HepG2 (cell line): ENCODE measurements around the gene ARMH1. TPM values are rescaled to one million over a fixed set of nuclear protein-coding genes. Genes with fewer than 3 reads are reported as not detected.

Experiments used
- CEBPG ChIP-seq: IDR thresholded peaks from 2 replicates; pipeline ENCODE4 v1.6.1; 2016
- CENPX ChIP-seq: sonication (generic); formaldehyde crosslinking; IDR thresholded peaks from 2 replicates; pipeline ENCODE4 v1.9.0; 2021; ENCODE audit warnings: mild to moderate bottlenecking, missing genetic modification reagents, moderate library complexity
- DMTF1 ChIP-seq: sonication (generic); formaldehyde crosslinking; IDR thresholded peaks from 2 replicates; pipeline ENCODE4 v1.4.0; 2020; ENCODE audit warnings: mild to moderate bottlenecking, missing genetic modification reagents
- FOXC1 ChIP-seq: sonication (generic); formaldehyde crosslinking; IDR thresholded peaks from 2 replicates; pipeline ENCODE4 v1.8.0; 2022; ENCODE audit warnings: mild to moderate bottlenecking, missing genetic modification reagents, borderline replicate concordance
- GLI4 ChIP-seq: sonication (generic); formaldehyde crosslinking; IDR thresholded peaks from 2 replicates; pipeline ENCODE4 v1.5.1; 2020; ENCODE audit warnings: missing genetic modification reagents, mild to moderate bottlenecking, moderate library complexity, borderline replicate concordance
- HNF1A ChIP-seq, 2 experiments: sonication (generic) in 1 of 2; formaldehyde crosslinking in 1 of 2; IDR thresholded peaks; 2 replicates each; pipeline versions ENCODE4 v1.4.0 to v1.6.1; 2016 to 2020; ENCODE audit warnings: borderline replicate concordance in 1 of 2, low read depth in 1 of 2, mild to moderate bottlenecking in 1 of 2, missing genetic modification reagents in 1 of 2
- NFKBIZ ChIP-seq: IDR thresholded peaks from 2 replicates; pipeline ENCODE4 v1.6.1; 2018; ENCODE audit warnings: missing genetic modification reagents, missing compliant biosample characterization
- PLSCR1 ChIP-seq: sonication (generic); formaldehyde crosslinking; IDR thresholded peaks from 2 replicates; pipeline ENCODE4 v1.5.0; 2020; ENCODE audit warnings: missing genetic modification reagents, mild to moderate bottlenecking, borderline replicate concordance
- ZBTB49 ChIP-seq: sonication (generic); formaldehyde crosslinking; IDR thresholded peaks from 2 replicates; pipeline ENCODE4 v1.4.0; 2020; ENCODE audit warnings: missing genetic modification reagents, borderline replicate concordance
- ZNF414 ChIP-seq: sonication (generic); formaldehyde crosslinking; IDR thresholded peaks from 2 replicates; pipeline ENCODE4 v1.5.0; 2020; ENCODE audit warnings: missing genetic modification reagents
- ZNF614 ChIP-seq: IDR thresholded peaks from 2 replicates; pipeline ENCODE4 v1.6.1; 2018; ENCODE audit warnings: missing biosample characterization, missing genetic modification reagents, inconsistent platforms, borderline replicate concordance
- ZNF770 ChIP-seq: sonication (generic); formaldehyde crosslinking; IDR thresholded peaks from 2 replicates; pipeline ENCODE4 v1.5.0; 2020; ENCODE audit warnings: mild to moderate bottlenecking, missing genetic modification reagents
- polyA plus RNA-seq, 8 experiments: library from polyadenylated mRNA; depleted of rRNA in 3 of 8; stranded (reverse) in 7 of 8; unstranded in 1 of 8; fragments of >200 nt; fragmentation: Illumina TruSeq in 4 of 8; extraction: Trizol in 4 of 8; gene quantifications; 2 replicates each; pipeline versions ENCODE4 v1.2.1 to v1.2.3, GENCODE V29; 2011 to 2016; ENCODE audit warnings: low read depth in 4 of 8, missing spikeins in 1 of 8, mixed read lengths in 1 of 8; ENCODE audit not compliant: insufficient read depth in 1 of 8
- total RNA-seq, 5 experiments: library from RNA; depleted of rRNA; stranded (reverse); fragments of >200 nt; fragmentation: Illumina TruSeq; extraction: Trizol; gene quantifications; 2 replicates each; pipeline ENCODE4 v1.2.3, GENCODE V29; 2016; ENCODE audit warnings: low read depth in 1 of 5

Gene ARMH1
- total and polyA plus RNA-seq, 2 of the 13 experiments (the other 11 are each of a cell fraction or from before 2014, with no cell fraction given), result 0.69 TPM; not detected in 1

- peak; percentile 58; the same call in 1 of the 2 replicates for TF ChIP-seq HNF1A (IDR thresholded peaks at IDR 0.05; ENCODE audit: low read depth)
- no peak for TF ChIP-seq HNF1A (CRISPR knock-in tag; IDR thresholded peaks at IDR 0.05; ENCODE audit: borderline replicate concordance)
- TF ChIP-seq FOXC1 (CRISPR knock-in tag), result 0 out of 2 replicates have a peak, but pooled peaks have one; percentile 21
- no peak for TF ChIP-seq CENPX (CRISPR knock-in tag)
- TF ChIP-seq GLI4, result no peak
- TF ChIP-seq ZBTB49 (CRISPR knock-in tag), result no peak
- TF ChIP-seq ZNF614 (CRISPR knock-in tag), result peak; percentile 78; the same call in 1 of the 2 replicates
- peak; percentile 80; the same call in 1 of the 2 replicates for TF ChIP-seq NFKBIZ (CRISPR knock-in tag)
- no peak for TF ChIP-seq PLSCR1 (CRISPR knock-in tag)
- no peak for TF ChIP-seq DMTF1 (CRISPR knock-in tag)
- 0 out of 2 replicates have a peak, but pooled peaks have one; percentile 39 for TF ChIP-seq ZNF770
- peak; percentile 93 for TF ChIP-seq CEBPG (CRISPR knock-in tag)
- TF ChIP-seq ZNF414, result peak; percentile 59; the same call in 1 of the 2 replicates
These were observed 7.7 kb downstream of the ARMH1 start (continued) for GRCh38 chr1:44681905-44682882.
